Suppressor macrophage treated with lipopolysaccharide for 4 hours (primary cell): ENCODE measurements around the gene IL10.
"Not testable (repeated sequence)": the region's sequence is repeated elsewhere in the genome, so short reads cannot be mapped to it uniquely, and the experiment has no call there.

ENCODE experiments used
- DNase-seq: peaks from one replicate; pipeline ENCODE4 v3.0.0-alpha.2; 2020

The IL10 gene

DNA sequence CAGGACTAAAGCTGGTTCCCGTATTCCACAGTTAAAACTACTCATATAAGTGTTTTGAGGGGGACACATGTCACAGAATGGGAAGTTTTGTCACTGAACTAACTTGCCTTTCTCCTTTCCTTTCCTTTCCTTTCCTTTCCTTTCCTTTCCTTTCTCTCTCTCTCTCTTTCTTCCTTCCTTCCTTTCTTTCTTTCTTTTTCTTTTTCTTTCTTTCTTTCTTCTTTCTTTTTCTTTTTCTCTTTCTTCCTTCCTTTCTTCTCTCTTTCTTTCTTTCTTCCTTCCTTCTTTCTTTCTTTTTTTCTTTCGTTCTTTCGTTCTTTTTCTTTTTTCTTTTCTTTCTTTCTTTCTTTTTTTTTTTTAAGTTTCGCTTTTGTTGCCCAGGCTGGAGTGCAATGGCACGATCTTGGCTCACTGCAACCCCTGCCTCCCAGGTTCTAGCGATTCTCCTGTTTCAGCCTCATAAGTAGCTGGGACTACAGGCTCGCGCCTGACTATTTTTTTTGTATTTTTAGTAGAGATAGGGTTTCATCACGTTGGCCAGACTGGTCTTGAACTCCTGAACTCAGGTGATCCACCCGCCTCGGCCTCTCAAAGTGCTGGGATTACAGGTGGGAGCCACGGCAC lies 9.4 kb downstream of the IL10 start:
- DNase-seq, result not testable (repeated sequence)

- DNase-seq, result no peak
Measured at GRCh38 chr1:206761159-206761768, 11.0 kb downstream of the IL10 start.

GRCh38 chr1:206760590-206760989 lies 11.7 kb downstream of the IL10 start:
- DNase-seq, result no peak

DNA sequence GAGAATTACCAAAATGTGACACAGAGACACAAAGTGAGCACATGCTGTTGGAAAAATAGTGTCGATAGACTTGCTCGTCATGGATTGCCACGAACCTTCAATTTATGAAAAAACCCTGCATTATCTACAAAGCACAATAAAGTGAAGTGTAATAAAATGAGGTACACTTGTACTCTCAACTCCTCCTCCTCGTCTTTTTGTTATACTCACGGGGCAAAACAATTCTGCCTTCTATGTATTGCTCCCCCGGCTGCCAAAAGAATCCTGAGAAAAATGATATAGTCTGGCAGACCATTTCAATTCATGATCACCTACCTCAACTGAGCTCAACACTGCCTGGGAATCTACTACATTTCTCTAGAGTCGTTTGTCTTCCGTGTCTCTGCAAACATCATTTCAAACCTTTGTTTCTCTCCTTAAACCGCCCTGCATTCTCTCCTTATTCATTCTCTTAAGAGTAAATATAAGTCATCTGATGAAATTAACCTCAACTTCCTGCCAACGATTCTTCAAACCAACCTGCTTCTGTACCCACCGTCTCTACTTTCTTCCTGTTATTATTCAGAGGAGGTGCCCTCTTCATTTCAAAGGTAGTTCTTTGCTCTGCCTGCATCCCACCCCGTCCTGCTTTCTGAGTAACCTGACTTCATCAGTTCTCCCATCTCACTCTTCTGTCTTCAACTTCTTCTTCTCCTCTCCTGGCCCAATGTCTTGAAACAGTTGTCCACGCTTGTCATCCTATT lies 14.6 kb downstream of the IL10 start:
- no peak for DNase-seq

DNA sequence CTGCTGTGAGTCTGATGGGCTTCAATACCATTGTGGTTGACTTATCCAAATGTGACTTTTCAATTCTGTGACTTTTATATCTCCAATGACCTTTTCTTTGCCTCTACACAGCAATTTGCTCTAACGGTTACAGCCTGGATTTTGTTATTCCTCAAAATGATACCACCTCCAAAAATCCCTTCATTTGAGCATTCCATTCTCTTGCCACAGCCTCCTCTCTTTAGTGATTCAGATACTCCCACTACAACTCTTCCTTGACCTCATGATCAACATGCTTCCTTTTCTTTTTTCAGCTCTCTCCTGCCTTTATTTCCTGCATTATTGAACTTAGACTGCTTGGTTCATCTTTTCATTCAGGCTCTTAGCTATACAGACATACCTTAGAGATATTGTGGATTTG lies 18.3 kb downstream of the IL10 start:
- peak; percentile 69 for DNase-seq

GRCh38 chr1:206753141-206753540 lies 19.2 kb downstream of the IL10 start:
- peak; percentile 90 for DNase-seq

- DNase-seq, result no peak
Measured at GRCh38 chr1:206752481-206752880, 19.8 kb downstream of the IL10 start.

DNA sequence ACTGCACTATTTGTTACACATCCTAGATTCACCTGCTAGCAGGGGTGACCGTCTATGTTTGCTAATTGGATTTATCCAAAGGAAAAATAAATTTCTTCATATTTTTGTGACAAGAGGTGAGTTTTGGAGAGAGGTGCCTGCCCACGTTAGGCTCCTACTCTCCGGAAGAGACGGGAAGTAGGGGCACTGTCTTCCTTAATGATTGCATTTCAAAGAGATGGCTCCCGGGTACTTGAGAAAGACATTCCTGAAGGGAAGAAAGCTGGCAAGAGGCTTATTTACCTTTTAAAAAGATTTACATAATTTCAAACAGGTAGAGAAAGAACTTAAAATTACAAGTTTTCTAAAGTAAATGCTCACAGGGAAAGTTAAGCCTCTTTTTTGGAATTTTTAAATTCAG lies 20.4 kb downstream of the IL10 start:
- DNase-seq, result no peak

- DNase-seq, result peak; percentile 67
Measured at GRCh38 chr1:206748348-206749030, 23.8 kb downstream of the IL10 start.

GRCh38 chr1:206745301-206745700 lies 27.0 kb downstream of the IL10 start:
- DNase-seq, result no peak

DNA sequence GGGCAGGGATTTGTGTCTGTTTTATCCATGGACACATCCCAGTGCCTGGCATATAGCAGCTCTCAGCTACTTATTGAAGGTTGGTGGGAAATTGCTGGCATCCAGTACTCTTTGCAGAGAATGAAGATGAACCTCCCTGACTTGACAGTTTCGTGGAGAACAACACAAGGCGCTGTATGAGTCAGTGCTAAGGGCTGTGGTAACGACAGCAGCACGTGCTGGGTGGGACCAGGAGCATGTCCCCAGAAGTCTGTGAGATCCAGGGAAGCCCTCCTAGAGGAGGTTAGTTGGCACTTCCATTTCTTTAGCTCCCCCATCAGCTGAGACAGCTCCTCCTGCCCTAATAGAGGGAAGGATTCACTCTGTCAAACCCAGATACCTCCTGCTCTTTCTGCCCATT lies 27.6 kb downstream of the IL10 start:
- peak; percentile 77 for DNase-seq

GRCh38 chr1:206742719-206743383 lies 29.4 kb downstream of the IL10 start:
- DNase-seq, result no peak

DNA sequence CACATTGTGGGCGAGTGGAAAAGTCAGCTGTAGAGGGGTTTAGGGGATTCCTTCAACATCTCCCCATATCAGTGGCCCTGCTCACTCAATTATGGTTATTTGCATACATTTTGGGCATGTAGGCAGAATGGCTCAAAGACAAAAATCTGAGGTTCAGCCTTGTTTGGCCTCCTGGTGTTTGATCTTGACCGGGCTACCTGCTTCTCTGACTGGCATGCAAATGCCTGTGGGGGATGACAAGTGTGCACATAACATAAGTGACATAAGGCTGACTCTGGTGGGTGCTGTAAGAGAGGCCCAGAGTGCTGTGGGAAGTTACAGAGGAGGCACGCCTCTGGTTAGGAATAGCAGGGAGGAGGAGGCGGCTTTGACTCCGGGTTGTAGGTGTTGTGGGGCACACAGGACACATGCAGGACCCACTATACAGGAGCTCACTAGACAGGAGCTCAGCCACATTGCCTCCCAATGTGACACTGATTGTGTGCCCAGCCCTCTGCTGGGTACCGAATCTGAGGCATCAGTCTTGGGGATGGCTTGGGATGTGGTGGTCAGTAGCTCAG lies 31.1 kb downstream of the IL10 start:
- DNase-seq, result no peak

DNA sequence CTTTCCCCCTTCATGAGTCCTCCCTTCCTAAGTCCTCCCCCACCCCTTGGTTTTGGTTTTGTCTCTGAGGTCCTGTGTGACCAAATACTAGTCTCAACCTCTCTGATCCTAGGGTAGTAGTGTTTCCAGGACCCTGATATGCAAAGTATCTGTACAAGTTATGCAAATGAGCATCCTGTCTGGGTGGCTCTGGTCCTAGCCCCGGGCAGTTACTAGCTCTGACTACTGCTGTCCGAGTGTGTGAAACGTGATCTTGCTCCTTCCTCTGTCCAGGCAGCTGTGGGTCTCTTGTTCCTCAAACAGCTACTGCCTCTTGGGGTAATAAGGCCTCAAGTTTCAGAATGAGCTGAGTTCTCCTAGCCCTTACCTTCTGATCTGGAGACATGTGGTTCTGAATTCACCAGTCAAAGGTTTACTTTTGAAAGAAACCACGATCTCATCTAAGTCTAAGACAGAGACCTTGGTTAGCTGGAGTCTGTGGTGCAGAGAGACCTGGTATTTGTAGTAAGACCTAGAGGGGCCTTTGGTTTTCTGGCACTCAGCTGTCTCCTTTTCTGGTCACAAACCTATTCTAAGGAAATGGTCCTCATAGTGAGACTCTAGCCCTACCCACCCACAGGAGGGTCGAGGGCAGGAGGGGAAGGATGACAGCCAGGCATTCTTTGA lies 32.8 kb downstream of the IL10 start:
- peak; percentile 94 for DNase-seq

GRCh38 chr1:206738370-206739366 lies 33.6 kb downstream of the IL10 start:
- no peak for DNase-seq

GRCh38 chr1:206737729-206738201 lies 34.5 kb downstream of the IL10 start:
- DNase-seq, result no peak

- no peak for DNase-seq
Measured at GRCh38 chr1:206736878-206737728, 35.2 kb downstream of the IL10 start.

- no peak for DNase-seq
Measured at GRCh38 chr1:206735553-206736031, 36.7 kb downstream of the IL10 start.

DNA sequence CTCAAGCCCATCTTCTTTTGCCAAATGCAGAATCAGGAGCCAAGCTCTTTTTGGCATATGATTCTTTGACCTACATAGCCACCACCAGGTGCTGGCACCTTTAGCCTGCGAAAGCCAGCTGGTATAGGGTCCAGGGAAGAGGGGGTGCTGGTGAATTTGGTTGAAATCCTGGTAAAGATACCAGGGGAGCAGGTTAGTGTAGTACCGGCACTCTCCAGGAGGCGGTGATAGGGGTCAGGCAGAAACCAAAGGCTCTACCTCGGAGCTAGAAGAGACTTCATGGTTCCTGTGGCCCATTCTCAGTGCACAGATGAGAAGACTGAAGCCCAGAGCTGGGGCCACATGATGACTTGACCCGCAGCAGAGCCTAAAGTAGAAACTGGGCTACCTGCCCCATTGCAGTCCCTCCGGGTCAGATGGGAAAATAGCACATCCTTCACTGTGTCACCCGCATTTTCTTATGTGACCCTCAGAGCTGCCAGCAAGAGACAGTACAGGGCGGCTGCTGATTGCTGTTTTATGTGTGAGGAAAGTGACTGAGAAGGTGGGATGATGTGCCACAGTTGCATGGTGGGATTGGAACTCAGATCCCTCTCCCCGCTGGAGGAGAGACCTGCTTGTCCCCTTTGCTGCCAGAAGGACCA lies 37.7 kb downstream of the IL10 start:
- peak; percentile 67 for DNase-seq
